ENCODE data around the gene AADACL3. TPM values are rescaled to one million over a fixed set of nuclear protein-coding genes. Genes with fewer than 3 reads are reported as not detected.

The AADACL3 gene
- total and polyA plus RNA-seq, 2 experiments from 2014 or later = 0.10 TPM; not detected in 1

DNA sequence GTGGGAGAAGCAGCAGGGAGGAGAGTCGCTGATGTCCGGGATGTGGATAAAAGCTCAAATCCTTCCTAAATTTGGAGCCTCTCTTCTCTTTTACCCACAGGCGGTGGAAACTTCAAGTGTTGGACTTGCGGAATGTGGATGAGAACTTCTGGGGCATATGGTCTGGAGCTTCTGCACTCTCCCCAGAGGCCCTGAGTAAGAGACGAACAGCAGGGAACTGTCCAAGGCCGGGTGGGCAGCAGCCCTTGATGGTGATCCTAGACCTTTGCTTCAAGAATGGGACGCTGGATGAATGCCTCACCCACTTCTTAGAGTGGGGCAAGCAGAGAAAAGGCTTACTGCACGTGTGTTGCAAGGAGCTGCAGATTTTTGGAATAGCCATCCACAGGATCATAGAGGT lies 59.5 kb downstream of the AADACL3 start:
- Histone ChIP-seq H2AFZ (no peak overlapping the region), H4K20me1 (ENCODE audit: insufficient read depth, poor library complexity, severe bottlenecking) (no peaks in the 10 kb centered on the region), H3K4me2 (no peak overlapping the region), H3K27me3 (no peaks in the 10 kb centered on the region), H3K4me1 (ENCODE audit: insufficient read depth) (no peaks in the 10 kb centered on the region), H3K36me3 (replicated peaks; ENCODE audit: insufficient read depth, low read depth) (no peaks in the 10 kb centered on the region), H3K9me3 (ENCODE audit: low read depth) (no peaks in the 10 kb centered on the region), H3K9me2 (replicated peaks; ENCODE audit: insufficient read depth) (no peaks in the 10 kb centered on the region), H3K79me2 (no peaks in the 10 kb centered on the region), H3K4me3 (no peak overlapping the region), H3K27ac (no peak overlapping the region)
- WGBS (ENCODE audit: low lambda C conversion rate, missing lambda C conversion rate) = 88% methylated on average over 8 of the region's 8 CpGs
- TF ChIP-seq, protein P1, sequence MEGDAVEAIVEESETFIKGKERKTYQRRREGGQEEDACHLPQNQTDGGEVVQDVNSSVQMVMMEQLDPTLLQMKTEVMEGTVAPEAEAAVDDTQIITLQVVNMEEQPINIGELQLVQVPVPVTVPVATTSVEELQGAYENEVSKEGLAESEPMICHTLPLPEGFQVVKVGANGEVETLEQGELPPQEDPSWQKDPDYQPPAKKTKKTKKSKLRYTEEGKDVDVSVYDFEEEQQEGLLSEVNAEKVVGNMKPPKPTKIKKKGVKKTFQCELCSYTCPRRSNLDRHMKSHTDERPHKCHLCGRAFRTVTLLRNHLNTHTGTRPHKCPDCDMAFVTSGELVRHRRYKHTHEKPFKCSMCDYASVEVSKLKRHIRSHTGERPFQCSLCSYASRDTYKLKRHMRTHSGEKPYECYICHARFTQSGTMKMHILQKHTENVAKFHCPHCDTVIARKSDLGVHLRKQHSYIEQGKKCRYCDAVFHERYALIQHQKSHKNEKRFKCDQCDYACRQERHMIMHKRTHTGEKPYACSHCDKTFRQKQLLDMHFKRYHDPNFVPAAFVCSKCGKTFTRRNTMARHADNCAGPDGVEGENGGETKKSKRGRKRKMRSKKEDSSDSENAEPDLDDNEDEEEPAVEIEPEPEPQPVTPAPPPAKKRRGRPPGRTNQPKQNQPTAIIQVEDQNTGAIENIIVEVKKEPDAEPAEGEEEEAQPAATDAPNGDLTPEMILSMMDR (IDR thresholded peaks at IDR 0.05; ENCODE audit: poor library complexity) = no peak
- no peak for TF ChIP-seq EZH2phosphoT487 (IDR thresholded peaks at IDR 0.05; ENCODE audit: low read depth, severe bottlenecking, unreplicated experiment)
- no peak for DNase-seq (ENCODE audit: low spot score)

DNA sequence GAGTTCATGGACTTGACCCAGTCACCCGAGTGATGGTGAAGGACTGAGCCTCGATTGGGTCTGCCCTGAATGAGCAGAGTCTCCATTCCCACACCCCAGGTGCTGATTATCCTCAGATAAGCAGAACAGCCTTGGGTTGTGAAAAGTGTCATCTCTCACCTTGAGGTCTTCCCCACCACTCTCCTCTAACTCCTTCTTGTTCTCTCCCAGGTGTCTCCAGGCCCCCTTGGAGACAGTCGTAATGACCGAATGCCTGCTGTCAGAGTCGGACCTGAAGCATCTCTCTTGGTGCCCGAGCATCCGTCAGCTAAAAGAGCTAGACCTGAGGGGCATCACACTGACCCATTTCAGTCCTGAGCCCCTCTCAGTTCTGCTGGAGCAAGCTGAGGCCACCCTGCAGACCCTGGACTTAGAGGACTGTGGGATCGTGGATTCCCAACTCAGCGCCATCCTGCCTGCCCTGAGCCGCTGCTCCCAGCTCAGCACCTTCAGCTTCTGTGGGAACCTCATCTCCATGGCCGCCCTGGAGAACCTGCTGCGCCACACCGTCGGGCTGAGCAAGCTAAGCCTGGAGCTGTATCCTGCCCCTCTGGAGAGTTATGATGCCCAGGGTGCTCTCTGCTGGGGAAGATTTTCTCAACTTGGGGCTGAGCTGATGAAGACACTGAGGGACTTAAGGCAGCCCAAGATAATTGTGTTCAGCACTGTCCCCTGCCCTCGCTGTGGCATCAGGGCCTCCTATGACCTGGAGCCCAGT lies 61.1 kb downstream of the AADACL3 start:
- no peaks in the 10 kb centered on the region for H3K27me3 ChIP-seq
- H3K9me2 ChIP-seq (replicated peaks; ENCODE audit: insufficient read depth) = no peaks in the 10 kb centered on the region
- TF ChIP-seq, protein P1 (IDR thresholded peaks at IDR 0.05; ENCODE audit: poor library complexity) = no peak
- TF ChIP-seq EZH2 (IDR thresholded peaks at IDR 0.05; ENCODE audit: borderline replicate concordance) = no peak
- no peak for TF ChIP-seq EZH2phosphoT487 (IDR thresholded peaks at IDR 0.05; ENCODE audit: low read depth, severe bottlenecking, unreplicated experiment)
- H4K20me1 ChIP-seq (ENCODE audit: insufficient read depth, poor library complexity, severe bottlenecking) = no peaks in the 10 kb centered on the region
- H3K4me2 ChIP-seq = no peak overlapping the region
- 93% methylated on average over 15 of the region's 15 CpGs for WGBS (ENCODE audit: low lambda C conversion rate, missing lambda C conversion rate)
- H3K27ac ChIP-seq = no peak overlapping the region
- no peak overlapping the region for H3K4me3 ChIP-seq
- DNase-seq (ENCODE audit: low spot score) = no peak
- no peaks in the 10 kb centered on the region for H3K4me1 ChIP-seq (ENCODE audit: insufficient read depth)
- no peaks in the 10 kb centered on the region for H3K79me2 ChIP-seq
- no peaks in the 10 kb centered on the region for H3K9me3 ChIP-seq (ENCODE audit: low read depth)
- no peak overlapping the region for H2AFZ ChIP-seq
- H3K36me3 ChIP-seq (replicated peaks; ENCODE audit: insufficient read depth, low read depth) = no peaks in the 10 kb centered on the region

Small RNA genes lying within 50 kb of the gene (small RNA-seq; reads per million reads assigned to genes)
- not detected for gene AC244670.1

Other genes with a start within 250 kb of the AADACL3 start
- gene DHRS3, start 97.9 kb upstream of the AADACL3 start, total RNA-seq = 98.9 and 103 TPM in 2 replicates
- gene DHRS3, start 97.9 kb upstream of the AADACL3 start, polyA plus RNA-seq = 75.9 and 84.1 TPM in 2 replicates
- 0.20 TPM in 1 of 2 replicates, not detected in the other for gene AADACL4, start 72.0 kb upstream of the AADACL3 start, total RNA-seq
- gene AADACL4, start 72.0 kb upstream of the AADACL3 start, polyA plus RNA-seq = not detected in 2 replicates
- not detected in 2 replicates for gene CFAP107, start 30.1 kb downstream of the AADACL3 start, total RNA-seq
- not detected in 2 replicates for gene CFAP107, start 30.1 kb downstream of the AADACL3 start, polyA plus RNA-seq
- gene PRAMEF12, start 57.6 kb downstream of the AADACL3 start, total RNA-seq = not detected in 2 replicates
- not detected in 2 replicates for gene PRAMEF12, start 57.6 kb downstream of the AADACL3 start, polyA plus RNA-seq
- gene PRAMEF1, start 75.3 kb downstream of the AADACL3 start, total RNA-seq = not detected in 2 replicates
- gene PRAMEF1, start 75.3 kb downstream of the AADACL3 start, polyA plus RNA-seq = not detected in 2 replicates
- gene PRAMEF11, start 115.3 kb downstream of the AADACL3 start, total RNA-seq = not detected in 2 replicates
- not detected in 2 replicates for gene PRAMEF11, start 115.3 kb downstream of the AADACL3 start, polyA plus RNA-seq
- not detected in 2 replicates for gene HNRNPCL1, start 132.6 kb downstream of the AADACL3 start, total RNA-seq
- not detected in 2 replicates for gene HNRNPCL1, start 132.6 kb downstream of the AADACL3 start, polyA plus RNA-seq
- gene PRAMEF2, start 141.0 kb downstream of the AADACL3 start, total RNA-seq = not detected in 2 replicates
- gene PRAMEF2, start 141.0 kb downstream of the AADACL3 start, polyA plus RNA-seq = not detected in 2 replicates
- gene PRAMEF4, start 170.1 kb downstream of the AADACL3 start, total RNA-seq = not detected in 2 replicates
- gene PRAMEF4, start 170.1 kb downstream of the AADACL3 start, polyA plus RNA-seq = not detected in 2 replicates
- not detected in 2 replicates for gene PRAMEF10, start 182.2 kb downstream of the AADACL3 start, total RNA-seq
- gene PRAMEF10, start 182.2 kb downstream of the AADACL3 start, polyA plus RNA-seq = not detected in 2 replicates
- not detected in 2 replicates for gene PRAMEF7, start 200.5 kb downstream of the AADACL3 start, total RNA-seq
- gene PRAMEF7, start 200.5 kb downstream of the AADACL3 start, polyA plus RNA-seq = not detected in 2 replicates
- gene PRAMEF6, start 231.5 kb downstream of the AADACL3 start, total RNA-seq = not detected in 2 replicates
- gene PRAMEF6, start 231.5 kb downstream of the AADACL3 start, polyA plus RNA-seq = not detected in 2 replicates

Measured in hepatocyte (in vitro differentiated cells).